Natural killer cell (primary cell): ENCODE results near the gene PLPP3. TPM values are rescaled to one million over a fixed set of nuclear protein-coding genes. Genes with fewer than 3 reads are reported as not detected.

Source experiments
- ATAC-seq, 3 donors: fragments of 150-1000 bp in 2 of 3; fragments of 200-7000 bp in 1 of 3; cut with Tn5 transposase; 1 replicate in 1 of 3; 2 replicates in 2 of 3; pipeline ENCODE4 v1.10.0; 2021; ENCODE audit warnings: mild to moderate bottlenecking in 2 of 3, moderate library complexity in 2 of 3
- DNase-seq, 2 donors: peaks; one replicate each; pipeline versions ENCODE4 v3.0.0 to v3.0.0-alpha.2; 2013 to 2021; ENCODE audit warnings: mixed read lengths in 1 of 2
- H3K27ac ChIP-seq: one replicate; pipeline ENCODE4 v1.5.1; 2013; ENCODE audit warnings: mild to moderate bottlenecking, low read length
- H3K27me3 ChIP-seq: one replicate; pipeline ENCODE4 v1.6.1; 2013; ENCODE audit warnings: low read length; ENCODE audit not compliant: control insufficient read depth, insufficient read depth
- H3K36me3 ChIP-seq: one replicate; pipeline ENCODE4 v1.6.1; 2013; ENCODE audit warnings: low read length; ENCODE audit not compliant: control insufficient read depth, insufficient read depth
- H3K4me1 ChIP-seq: one replicate; pipeline ENCODE4 v1.6.1; 2013; ENCODE audit warnings: low read length; ENCODE audit not compliant: control insufficient read depth, insufficient read depth
- H3K4me3 ChIP-seq: one replicate; pipeline ENCODE4 v1.5.1; 2013; ENCODE audit warnings: low read length
- H3K9me3 ChIP-seq: one replicate; pipeline ENCODE4 v1.6.1; 2013; ENCODE audit warnings: low read length; ENCODE audit not compliant: control insufficient read depth, insufficient read depth
- H3K27ac Mint-ChIP-seq, 2 donors: one replicate each; pipeline ENCODE4 v1.8.0; 2022; ENCODE audit warnings: mild to moderate bottlenecking in 2 of 2, mixed read lengths in 2 of 2, moderate library complexity in 1 of 2
- H3K27me3 Mint-ChIP-seq, 2 donors: one replicate each; pipeline ENCODE4 v1.8.0; 2022; ENCODE audit warnings: low read depth in 2 of 2, mixed read lengths in 2 of 2
- H3K36me3 Mint-ChIP-seq: one replicate; pipeline ENCODE4 v1.8.0; 2022; ENCODE audit warnings: mixed read lengths
- H3K4me1 Mint-ChIP-seq, 2 donors: one replicate each; pipeline ENCODE4 v1.8.0; 2022; ENCODE audit warnings: mixed read lengths in 2 of 2
- H3K4me3 Mint-ChIP-seq: one replicate; pipeline ENCODE4 v1.8.0; 2022; ENCODE audit warnings: mild to moderate bottlenecking, moderate library complexity, mixed read lengths
- H3K9me3 Mint-ChIP-seq, 2 donors: one replicate each; pipeline ENCODE4 v1.8.0; 2022; ENCODE audit warnings: mixed read lengths in 2 of 2
- CTCF ChIP-seq: fragments of 200-600 bp; IDR thresholded peaks from one replicate; pipeline ENCODE4 v1.8.0; 2022; ENCODE audit warnings: antibody characterized with exemption
- WGBS: methylation state at CpG from one replicate; pipeline ENCODE4 v1.1.7; 2013; ENCODE audit warnings: missing lambda C conversion rate; ENCODE audit not compliant: insufficient coverage; 5-methylcytosine and 5-hydroxymethylcytosine counted together
- intact Hi-C: fragments of 100-400 bp; cut with micrococcal nuclease; formaldehyde crosslinking; loops from one replicate; pipeline ENCODE4 v1.14.2; 2022
- total RNA-seq, 4 donors: library from RNA; stranded (reverse); fragments of 120-200 nt in 1 of 4; gene quantifications; one replicate each; pipeline versions ENCODE4 v1.2.3 to v1.2.4, GENCODE V29; 2013 to 2022

The PLPP3 gene
- total RNA-seq, 3 donors from 2014 or later (not counting 1 experiment from before 2014, with no cell fraction given), result 0.11 to 0.50 TPM; not detected in 1

- Histone ChIP-seq H3K4me1 (no peaks in the 10 kb centered on the region), H3K27me3 (no peaks in the 10 kb centered on the region), H3K27ac (no peak overlapping the region), H3K9me3 (no peaks in the 10 kb centered on the region), H3K36me3 (no peaks in the 10 kb centered on the region), H3K4me3 (no peak overlapping the region)
- no peak for TF ChIP-seq CTCF
- no peak for ATAC-seq
- H3K9me3 Mint-ChIP-seq, result no peaks in the 10 kb centered on the region
- intact Hi-C loops, result no loop called here
- DNase-seq, result no peak
- H3K36me3 Mint-ChIP-seq, result no peaks in the 10 kb centered on the region
- H3K27ac Mint-ChIP-seq, result no peak overlapping the region
- H3K27me3 Mint-ChIP-seq, result peaks cover 0 to 4% of the 10 kb centered on the region in 2 donors
- WGBS, result 91% methylated on average over 3 of the region's 3 CpGs
- H3K4me1 Mint-ChIP-seq, result no peaks in the 10 kb centered on the region
- H3K4me3 Mint-ChIP-seq, result no peak overlapping the region
These were observed 27.7 kb downstream of the PLPP3 start for GRCh38 chr1:56551691-56552090.

GRCh38 chr1:56550859-56551188 is 28.5 kb downstream of the PLPP3 start:
- H3K9me3 Mint-ChIP-seq, result no peaks in the 10 kb centered on the region
- H3K4me1 Mint-ChIP-seq, result no peaks in the 10 kb centered on the region
- ATAC-seq, result no peak
- H3K27ac ChIP-seq, result no peak overlapping the region
- H3K36me3 Mint-ChIP-seq, result no peaks in the 10 kb centered on the region
- no peak for DNase-seq
- no peak overlapping the region for H3K27ac Mint-ChIP-seq
- no peak overlapping the region for H3K4me3 ChIP-seq
- H3K36me3 ChIP-seq, result no peaks in the 10 kb centered on the region
- H3K4me3 Mint-ChIP-seq, result no peak overlapping the region
- intact Hi-C loops, result no loop called here
- WGBS, result 80% methylated on average over 3 of the region's 4 CpGs
- H3K9me3 ChIP-seq, result no peaks in the 10 kb centered on the region
- TF ChIP-seq CTCF, result no peak
- no peaks in the 10 kb centered on the region for H3K4me1 ChIP-seq
- H3K27me3 ChIP-seq, result no peaks in the 10 kb centered on the region
- peaks cover 0 to 2% of the 10 kb centered on the region in 2 donors for H3K27me3 Mint-ChIP-seq

GRCh38 chr1:56550138-56550858 is 29.1 kb downstream of the PLPP3 start:
- DNase-seq (no peak), ATAC-seq (no peak)
- TF ChIP-seq CTCF, result no peak
- Histone ChIP-seq H3K4me3 (no peak overlapping the region), H3K27ac (no peak overlapping the region), H3K36me3 (no peaks in the 10 kb centered on the region), H3K27me3 (no peaks in the 10 kb centered on the region), H3K4me1 (no peaks in the 10 kb centered on the region), H3K9me3 (no peaks in the 10 kb centered on the region)
- H3K4me1 Mint-ChIP-seq, result no peaks in the 10 kb centered on the region
- peaks cover 0 to 2% of the 10 kb centered on the region in 2 donors for H3K27me3 Mint-ChIP-seq
- no peaks in the 10 kb centered on the region for H3K36me3 Mint-ChIP-seq
- WGBS, result 96% methylated on average over 2 of the region's 5 CpGs
- H3K4me3 Mint-ChIP-seq, result no peak overlapping the region
- no peaks in the 10 kb centered on the region for H3K9me3 Mint-ChIP-seq
- no peak overlapping the region for H3K27ac Mint-ChIP-seq
- intact Hi-C loops, result no loop called here

GRCh38 chr1:56548571-56548970 is 30.8 kb downstream of the PLPP3 start:
- no peak overlapping the region for H3K27ac Mint-ChIP-seq
- H3K9me3 Mint-ChIP-seq, result no peaks in the 10 kb centered on the region
- H3K4me1 Mint-ChIP-seq, result no peaks in the 10 kb centered on the region
- no peak for TF ChIP-seq CTCF
- H3K27me3 ChIP-seq, result no peaks in the 10 kb centered on the region
- H3K4me1 ChIP-seq, result no peaks in the 10 kb centered on the region
- no peak overlapping the region for H3K4me3 Mint-ChIP-seq
- no peaks in the 10 kb centered on the region for H3K9me3 ChIP-seq
- H3K27me3 Mint-ChIP-seq, result peaks cover 1 to 2% of the 10 kb centered on the region in 2 donors
- H3K36me3 Mint-ChIP-seq, result no peaks in the 10 kb centered on the region
- H3K27ac ChIP-seq, result no peak overlapping the region
- DNase-seq (no peak), ATAC-seq (no peak)
- H3K4me3 ChIP-seq, result no peak overlapping the region
- intact Hi-C loops, result no loop called here
- no peaks in the 10 kb centered on the region for H3K36me3 ChIP-seq
